Ishikawa (cell line): Measurements from ENCODE around the gene CEMIP.

Experiments used
- CEBPB ChIP-seq: IDR thresholded peaks from 2 replicates; pipeline ENCODE4 v1.6.1; 2012
- CREB1 ChIP-seq: IDR thresholded peaks from 2 replicates; pipeline ENCODE4 v1.6.1; 2012; ENCODE audit warnings: low read depth
- EGR1 ChIP-seq: IDR thresholded peaks from 2 replicates; pipeline ENCODE4 v1.6.1; 2012
- EP300 ChIP-seq: IDR thresholded peaks from 2 replicates; pipeline ENCODE4 v1.6.1; 2012; ENCODE audit warnings: borderline replicate concordance
- FOXM1 ChIP-seq: IDR thresholded peaks from 2 replicates; pipeline ENCODE4 v1.6.1; 2012; ENCODE audit warnings: low read depth, borderline replicate concordance
- MAX ChIP-seq: IDR thresholded peaks from 2 replicates; pipeline ENCODE4 v1.6.1; 2012
- NFIC ChIP-seq: IDR thresholded peaks from 2 replicates; pipeline ENCODE4 v1.6.1; 2012
- RAD21 ChIP-seq: IDR thresholded peaks from 2 replicates; pipeline ENCODE4 v1.6.1; 2012; ENCODE audit warnings: low read depth
- REST ChIP-seq: IDR thresholded peaks from 2 replicates; pipeline ENCODE4 v1.6.1; 2012; ENCODE audit warnings: low read depth, mild to moderate bottlenecking
- TAF1 ChIP-seq: IDR thresholded peaks from 2 replicates; pipeline ENCODE4 v1.6.1; 2012; ENCODE audit warnings: low read depth, mild to moderate bottlenecking
- TCF12 ChIP-seq: IDR thresholded peaks from 2 replicates; pipeline ENCODE4 v1.6.1; 2012; ENCODE audit warnings: low read depth
- TEAD4 ChIP-seq: IDR thresholded peaks from 2 replicates; pipeline ENCODE4 v1.6.1; 2012
- USF1 ChIP-seq: IDR thresholded peaks from 2 replicates; pipeline ENCODE4 v1.6.1; 2012
- YY1 ChIP-seq: IDR thresholded peaks from 2 replicates; pipeline ENCODE4 v1.6.1; 2012; ENCODE audit warnings: low read depth
- ZBTB7A ChIP-seq: IDR thresholded peaks from 2 replicates; pipeline ENCODE4 v1.6.1; 2012; ENCODE audit warnings: low read depth

The CEMIP gene

GRCh38 chr15:80885016-80885579 is 105.9 kb downstream of the CEMIP start:
- TF ChIP-seq TEAD4: no peak
- no peak for TF ChIP-seq TAF1
- no peak for TF ChIP-seq EGR1

- no peak for TF ChIP-seq ZBTB7A
- TF ChIP-seq TCF12: no peak
- no peak for TF ChIP-seq MAX
- TF ChIP-seq REST: no peak
- TF ChIP-seq CREB1: no peak
- TF ChIP-seq TAF1: no peak
- TF ChIP-seq NFIC: no peak
- no peak for TF ChIP-seq TEAD4
- no peak for TF ChIP-seq EGR1
- TF ChIP-seq EP300: no peak
- no peak for TF ChIP-seq FOXM1
- TF ChIP-seq USF1: no peak
- no peak for TF ChIP-seq YY1
- no peak for TF ChIP-seq CEBPB
- no peak for TF ChIP-seq RAD21
Observed at GRCh38 chr15:80887148-80887547, 108.0 kb downstream of the CEMIP start.

GRCh38 chr15:80888846-80889245 is 109.7 kb downstream of the CEMIP start:
- TF ChIP-seq CREB1 (no peak), NFIC (no peak), TCF12 (no peak), TAF1 (no peak), RAD21 (no peak)

- TF ChIP-seq TAF1: no peak
- no peak for TF ChIP-seq RAD21
- no peak for TF ChIP-seq EP300
- TF ChIP-seq YY1: no peak
- TF ChIP-seq TCF12: no peak
- TF ChIP-seq USF1: no peak
- TF ChIP-seq EGR1: no peak
- no peak for TF ChIP-seq NFIC
- no peak for TF ChIP-seq TEAD4
- no peak for TF ChIP-seq ZBTB7A
- TF ChIP-seq CEBPB: no peak
- TF ChIP-seq CREB1: no peak
Observed at GRCh38 chr15:80890341-80891005, 111.3 kb downstream of the CEMIP start.

GRCh38 chr15:80891006-80891405 is 111.8 kb downstream of the CEMIP start:
- TF ChIP-seq REST (no peak), RAD21 (no peak), YY1 (no peak), FOXM1 (no peak), CEBPB (no peak), MAX (no peak), TCF12 (no peak), ZBTB7A (no peak), TAF1 (no peak), USF1 (no peak)

GRCh38 chr15:80892414-80892813 is 113.2 kb downstream of the CEMIP start:
- TF ChIP-seq TAF1 (no peak), USF1 (no peak), ZBTB7A (no peak)
